Ovary (tissue), 9 donors: ENCODE data around the gene PSMC3. TPM values are rescaled to one million over a fixed set of nuclear protein-coding genes. Genes with fewer than 3 reads are reported as not detected.

Experiments used
- DNase-seq, 5 donors: peaks; one replicate each; pipeline ENCODE4 v3.0.0-alpha.2; 2019 to 2020
- H3K27ac ChIP-seq, 2 donors: fragments of 200-600 bp; one replicate each; pipeline versions ENCODE4 v1.5.1 to v1.8.0; 2019 to 2022
- H3K27me3 ChIP-seq: fragments of 200-600 bp; one replicate; pipeline ENCODE4 v1.8.0; 2022
- H3K36me3 ChIP-seq: fragments of 200-600 bp; sonication (generic); one replicate; pipeline ENCODE4 v1.5.1; 2019
- H3K4me1 ChIP-seq: one replicate; pipeline ENCODE4 v1.8.1; 2013; ENCODE audit warnings: mild to moderate bottlenecking, moderate library complexity; ENCODE audit not compliant: insufficient read depth
- H3K4me3 ChIP-seq: fragments of 200-600 bp; sonication (generic); one replicate; pipeline ENCODE4 v1.5.1; 2017
- H3K9me3 ChIP-seq, 2 donors: fragments of 200-600 bp in 1 of 2; sonication (generic) in 1 of 2; one replicate each; pipeline versions ENCODE4 v1.5.1 to v1.8.1; 2013 to 2019; ENCODE audit warnings: mild to moderate bottlenecking in 1 of 2, moderate library complexity in 1 of 2
- CTCF ChIP-seq, 3 donors: fragments of 450-650 bp in 2 of 3; fragments of 200-600 bp in 1 of 3; IDR thresholded peaks; one replicate each; pipeline versions ENCODE4 v1.5.1 to v1.8.0; 2016 to 2022; ENCODE audit warnings: antibody characterized with exemption in 3 of 3, mild to moderate bottlenecking in 1 of 3
- EP300 ChIP-seq: sonication (generic); formaldehyde crosslinking; IDR thresholded peaks from one replicate; pipeline ENCODE4 v1.6.1; 2017; ENCODE audit warnings: antibody characterized with exemption
- POLR2A ChIP-seq: fragments of 450-650 bp; IDR thresholded peaks from one replicate; pipeline ENCODE4 v1.6.1; 2017; ENCODE audit warnings: antibody characterized with exemption, mild to moderate bottlenecking, moderate library complexity
- WGBS, 3 donors: extraction: QIAGEN DNeasy Blood & Tissue Kit in 1 of 3; methylation state at CpG; one replicate each; pipeline versions ENCODE4 v1.1.5 to v1.1.7; 2013 to 2017; 5-methylcytosine and 5-hydroxymethylcytosine counted together
- intact Hi-C, 4 donors: fragments of 100-400 bp; cut with DNase I; formaldehyde crosslinking; loops; one replicate each; pipeline versions ENCODE4 v1.11.0 to v1.15.1; 2022 to 2023
- polyA plus RNA-seq, 2 donors: library from polyadenylated mRNA; stranded (reverse); fragments of 200-250 nt in 1 of 2; fragments of 350-450 nt in 1 of 2; fragmentation: Illumina TruSeq in 1 of 2; extraction: RNeasy Lipid Tissue Mini Kit (QIAGEN cat#74804) in 1 of 2; gene quantifications; one replicate each; pipeline ENCODE4 v1.2.3, GENCODE V29; 2013 to 2014
- total RNA-seq, 7 donors: library from RNA; depleted of rRNA in 2 of 7; stranded (reverse); fragments of >200 nt in 2 of 7; fragmentation: NEBNext Ultra II Directional in 3 of 7; extraction: Animal tissue kit (Norgen Biotek cat#: 25700) in 3 of 7; gene quantifications; one replicate each; pipeline versions ENCODE4 v1.1.0 to v1.2.4, GENCODE V29; 2016 to 2023
- donor health status: DM: no; HTN: no; CAD: no; lungs with moderate emphysema.
- donor health status: DM: no; HTN: no; CAD: no.
- donor health status: Bipolar disorder and iron deficiency.
- donor health status: DM: yes; HTN: yes; CAD: no.
- donor health status: DM: no; HTN: no; CAD: no.
- donor health status: DM: yes; HTN: yes; CAD: no.

PSMC3 gene
- total and polyA plus RNA-seq, 9 donors = 60.7 to 267 (median 87.2) TPM

GRCh38 chr11:47448566-47449427, 22.6 kb upstream of the PSMC3 start, which contains the start of gene RAPSN:
Gene RAPSN, minus strand, starts transcription at chr11:47449136. Its CDS starts 172 bp downstream, at chr11:47448964.
- no peak within 1 kb of the TSS for H3K4me3 ChIP-seq
- 68 to 84% (median 74%) methylated on average over 30 to 32 of the region's 32 CpGs for WGBS, 3 donors
- no peak within 1 kb of the TSS for H3K27ac ChIP-seq
- H3K4me1 ChIP-seq = no peaks in the 10 kb centered on the region
- TF ChIP-seq EP300 = no peak
- TF ChIP-seq POLR2A = no peak
- no peak for TF ChIP-seq CTCF (IDR thresholded peaks at IDR 0.05)
- no peaks in the 10 kb centered on the region for H3K9me3 ChIP-seq
- no peak for DNase-seq
- H3K36me3 ChIP-seq = no peaks in the 10 kb centered on the region
- H3K27me3 ChIP-seq = no peaks in the 10 kb centered on the region
- intact Hi-C loops = no loop called here

DNA sequence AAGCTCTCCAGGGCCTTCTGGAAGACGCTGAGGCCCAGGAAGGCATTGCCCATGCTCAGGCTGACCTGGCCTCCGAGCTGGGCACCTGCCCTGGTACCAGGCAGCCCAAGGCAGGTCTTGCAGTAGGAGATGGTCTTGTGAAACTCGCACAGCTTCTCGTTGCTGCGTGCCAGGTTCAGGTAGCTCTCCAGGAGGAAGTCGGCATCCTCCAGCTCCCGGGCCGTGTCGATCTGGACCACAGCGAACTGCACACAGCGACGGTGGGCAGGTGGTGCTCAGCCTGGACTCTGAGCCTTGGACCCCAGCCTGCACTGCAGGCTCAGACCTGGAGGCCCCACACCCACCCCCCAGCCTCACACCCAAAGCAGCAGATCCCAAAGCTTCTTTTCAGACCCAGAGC, 21.7 kb upstream of the PSMC3 start:
- TF ChIP-seq POLR2A (no peak), CTCF (IDR thresholded peaks at IDR 0.05) (no peak), EP300 (no peak)
- Histone ChIP-seq H3K4me3 (no peak overlapping the region), H3K27ac (no peak overlapping the region), H3K27me3 (no peaks in the 10 kb centered on the region), H3K4me1 (no peaks in the 10 kb centered on the region), H3K9me3 (no peaks in the 10 kb centered on the region), H3K36me3 (no peaks in the 10 kb centered on the region)
- WGBS, 3 donors = 86 to 93% (median 87%) methylated on average over 12 of the region's 12 CpGs
- intact Hi-C loops = no loop called here
- DNase-seq = no peak

- Histone ChIP-seq H3K9me3 (no peaks in the 10 kb centered on the region), H3K27me3 (no peaks in the 10 kb centered on the region), H3K36me3 (no peaks in the 10 kb centered on the region), H3K27ac (no peak overlapping the region), H3K4me1 (no peaks in the 10 kb centered on the region), H3K4me3 (no peak overlapping the region)
- TF ChIP-seq CTCF (IDR thresholded peaks at IDR 0.05) (no peak), POLR2A (no peak), EP300 (no peak)
- no peak for DNase-seq
- intact Hi-C loops = no loop called here
- 88 to 94% (median 89%) methylated on average over 9 of the region's 9 CpGs for WGBS, 3 donors
Observed at GRCh38 chr11:47446833-47447232, 20.6 kb upstream of the PSMC3 start.

- intact Hi-C loops = no loop called here
- TF ChIP-seq POLR2A (no peak), CTCF (IDR thresholded peaks at IDR 0.05) (no peak), EP300 (no peak)
- no peak overlapping the region for H3K27ac ChIP-seq
- no peaks in the 10 kb centered on the region for H3K4me1 ChIP-seq
- WGBS, 3 donors = 88 to 96% (median 92%) methylated on average over 4 of the region's 4 CpGs
- H3K27me3 ChIP-seq = no peaks in the 10 kb centered on the region
- no peaks in the 10 kb centered on the region for H3K9me3 ChIP-seq
- H3K4me3 ChIP-seq = no peak overlapping the region
- DNase-seq = no peak
- no peaks in the 10 kb centered on the region for H3K36me3 ChIP-seq
Observed at GRCh38 chr11:47445840-47446239, 19.6 kb upstream of the PSMC3 start.
